Subcutaneous abdominal adipose tissue (tissue), 5 donors: ENCODE measurements around the gene PDE7B.

Source experiments
- H3K27ac ChIP-seq: one replicate; pipeline ENCODE4 v1.7.0; 2013; ENCODE audit warnings: low read depth, mild to moderate bottlenecking, inconsistent platforms, low read length, moderate library complexity
- H3K27me3 ChIP-seq, 5 donors: one replicate each; pipeline ENCODE4 v1.7.0; 2013; ENCODE audit warnings: low read length in 5 of 5, inconsistent platforms in 1 of 5; ENCODE audit not compliant: control insufficient read depth in 5 of 5, insufficient read depth in 4 of 5
- H3K36me3 ChIP-seq, 5 donors: one replicate each; pipeline ENCODE4 v1.7.0; 2013; ENCODE audit warnings: low read length in 5 of 5; ENCODE audit not compliant: control insufficient read depth in 5 of 5, insufficient read depth in 5 of 5
- H3K4me1 ChIP-seq, 5 donors: one replicate each; pipeline ENCODE4 v1.7.0; 2013; ENCODE audit warnings: low read length in 5 of 5, mild to moderate bottlenecking in 3 of 5, moderate library complexity in 1 of 5; ENCODE audit not compliant: control insufficient read depth in 5 of 5, insufficient read depth in 5 of 5
- H3K4me3 ChIP-seq, 5 donors: one replicate each; pipeline ENCODE4 v1.7.0; 2013; ENCODE audit warnings: low read length in 5 of 5, low read depth in 1 of 5
- H3K9ac ChIP-seq, 5 donors: one replicate each; pipeline ENCODE4 v1.7.0; 2013; ENCODE audit warnings: low read length in 5 of 5, mild to moderate bottlenecking in 4 of 5, moderate library complexity in 3 of 5
- H3K9me3 ChIP-seq, 5 donors: one replicate each; pipeline ENCODE4 v1.7.0; 2013; ENCODE audit warnings: low read length in 5 of 5; ENCODE audit not compliant: control insufficient read depth in 5 of 5
- donor health status: healthy.
- donor health status: healthy.
- donor health status: healthy.
- donor health status: healthy.
- donor health status: healthy.

Gene PDE7B

DNA sequence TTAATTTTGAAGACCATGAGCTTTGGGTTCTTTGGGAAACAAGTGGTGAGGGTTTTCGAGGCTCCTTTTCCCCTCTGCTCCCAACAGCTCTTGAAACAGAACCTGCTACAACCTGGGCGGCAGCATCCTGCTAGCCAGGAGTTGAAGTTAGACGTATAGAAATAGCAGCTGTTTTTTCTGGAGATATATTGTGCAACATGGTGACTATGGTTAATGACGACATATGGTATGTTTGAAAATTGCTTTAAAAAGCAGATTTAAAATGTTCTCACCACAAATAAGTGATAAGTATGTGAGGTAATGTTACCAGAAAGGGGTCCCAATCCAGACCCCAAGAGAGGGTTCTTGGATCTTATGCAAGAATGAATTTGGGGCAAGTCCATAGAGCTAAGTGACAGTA is 138.9 kb downstream of the PDE7B start:
- Histone ChIP-seq H3K4me1 (peaks cover 0 to 6% (median 0%) of the 10 kb centered on the region in 5 donors), H3K27me3 (no peaks in the 10 kb centered on the region), H3K9me3 (peaks cover 0 to 4% (median 0%) of the 10 kb centered on the region in 5 donors), H3K4me3 (no peak overlapping the region), H3K9ac (no peak overlapping the region), H3K36me3 (no peaks in the 10 kb centered on the region), H3K27ac (no peak overlapping the region)

- Histone ChIP-seq H3K36me3 (no peaks in the 10 kb centered on the region), H3K27me3 (no peaks in the 10 kb centered on the region), H3K9me3 (no peaks in the 10 kb centered on the region), H3K27ac (no peak overlapping the region), H3K4me1 (peaks cover 0 to 6% (median 0%) of the 10 kb centered on the region in 5 donors), H3K4me3 (no peak overlapping the region), H3K9ac (no peak overlapping the region)
Measured at GRCh38 chr6:135990855-135991464, 139.5 kb downstream of the PDE7B start.

- Histone ChIP-seq H3K9me3 (no peaks in the 10 kb centered on the region), H3K4me1 (peaks cover 0 to 6% (median 0%) of the 10 kb centered on the region in 5 donors), H3K9ac (no peak overlapping the region), H3K4me3 (no peak overlapping the region), H3K27me3 (no peaks in the 10 kb centered on the region), H3K27ac (no peak overlapping the region), H3K36me3 (no peaks in the 10 kb centered on the region)
Measured at GRCh38 chr6:135992739-135993138, 141.2 kb downstream of the PDE7B start.

DNA sequence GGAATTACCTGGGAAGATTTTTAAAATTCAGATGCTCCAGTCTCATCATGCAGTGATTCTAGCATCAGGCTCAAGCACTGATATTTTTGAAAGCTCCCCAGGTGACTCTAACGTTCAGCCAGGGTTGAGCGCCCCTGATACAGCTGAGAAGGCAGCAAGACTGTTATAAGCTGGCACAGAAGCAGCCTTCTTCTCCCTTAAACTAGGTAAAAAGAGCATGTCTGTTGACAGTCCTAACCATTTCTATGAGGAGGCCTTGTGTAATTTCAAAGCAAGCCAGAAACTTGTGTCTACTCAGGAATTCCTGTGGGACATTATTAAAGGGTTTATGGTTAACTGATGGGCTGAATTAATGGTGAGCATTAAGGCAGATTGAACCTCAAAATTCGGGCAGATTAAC is 141.9 kb downstream of the PDE7B start:
- Histone ChIP-seq H3K4me3 (no peak overlapping the region), H3K27ac (no peak overlapping the region), H3K36me3 (no peaks in the 10 kb centered on the region), H3K9me3 (no peaks in the 10 kb centered on the region), H3K9ac (no peak overlapping the region), H3K4me1 (peaks cover 0 to 6% (median 0%) of the 10 kb centered on the region in 5 donors), H3K27me3 (no peaks in the 10 kb centered on the region)

GRCh38 chr6:135994857-135995544 is 143.5 kb downstream of the PDE7B start:
- no peak overlapping the region for H3K27ac ChIP-seq
- peaks cover 0 to 3% (median 0%) of the 10 kb centered on the region in 5 donors for H3K9me3 ChIP-seq
- no peak overlapping the region for H3K9ac ChIP-seq
- peaks cover 0 to 6% (median 0%) of the 10 kb centered on the region in 5 donors for H3K4me1 ChIP-seq
- H3K4me3 ChIP-seq = no peak overlapping the region
- H3K36me3 ChIP-seq = no peaks in the 10 kb centered on the region
- H3K27me3 ChIP-seq = no peaks in the 10 kb centered on the region

DNA sequence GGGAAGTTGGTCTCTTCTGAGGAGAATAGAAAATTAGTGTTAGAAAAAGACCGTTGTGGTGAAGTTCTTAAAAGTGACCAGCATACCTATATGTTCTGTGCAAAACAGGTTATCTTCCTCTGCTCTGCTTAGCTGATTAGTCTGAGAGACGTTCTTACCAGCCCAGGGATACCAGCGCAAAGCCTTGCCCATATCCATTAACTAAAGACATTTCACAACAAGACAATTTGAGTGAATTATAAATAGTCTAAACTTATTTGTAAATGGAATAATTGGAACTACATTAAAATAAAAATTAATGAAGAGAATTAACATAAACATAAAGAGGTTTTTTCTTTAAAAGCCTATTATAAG is 144.0 kb downstream of the PDE7B start:
- H3K27ac ChIP-seq = no peak overlapping the region
- no peaks in the 10 kb centered on the region for H3K36me3 ChIP-seq

GRCh38 chr6:135996668-135997067 is 145.2 kb downstream of the PDE7B start:
- H3K9ac ChIP-seq = no peak overlapping the region
- H3K27ac ChIP-seq = no peak overlapping the region
- no peaks in the 10 kb centered on the region for H3K27me3 ChIP-seq
- peaks cover 0 to 6% (median 0%) of the 10 kb centered on the region in 5 donors for H3K4me1 ChIP-seq
- H3K9me3 ChIP-seq = peaks cover 0 to 3% (median 0%) of the 10 kb centered on the region in 5 donors
- no peak overlapping the region for H3K4me3 ChIP-seq
- no peaks in the 10 kb centered on the region for H3K36me3 ChIP-seq

More for the DNA sequence above, 144.0 kb downstream of the PDE7B start:
- Histone ChIP-seq H3K27me3 (no peaks in the 10 kb centered on the region), H3K4me3 (no peak overlapping the region), H3K9me3 (peaks cover 0 to 3% (median 0%) of the 10 kb centered on the region in 5 donors), H3K9ac (no peak overlapping the region), H3K4me1 (peaks cover 0 to 6% (median 0%) of the 10 kb centered on the region in 5 donors)

GRCh38 chr6:135999393-135999792 is 147.9 kb downstream of the PDE7B start:
- peaks cover 0 to 3% (median 0%) of the 10 kb centered on the region in 5 donors for H3K9me3 ChIP-seq
- no peak overlapping the region for H3K27ac ChIP-seq
- H3K4me3 ChIP-seq = no peak overlapping the region
- H3K4me1 ChIP-seq = no peaks in the 10 kb centered on the region
- no peaks in the 10 kb centered on the region for H3K27me3 ChIP-seq
- no peaks in the 10 kb centered on the region for H3K36me3 ChIP-seq
- no peak overlapping the region for H3K9ac ChIP-seq

- Histone ChIP-seq H3K9ac (no peak overlapping the region), H3K36me3 (no peaks in the 10 kb centered on the region), H3K27me3 (no peaks in the 10 kb centered on the region), H3K9me3 (peaks cover 0 to 11% (median 3%) of the 10 kb centered on the region in 5 donors), H3K27ac (no peak overlapping the region), H3K4me1 (peaks cover 0 to 4% (median 0%) of the 10 kb centered on the region in 5 donors), H3K4me3 (no peak overlapping the region)
Measured at GRCh38 chr6:136007345-136007744, 155.8 kb downstream of the PDE7B start.

DNA sequence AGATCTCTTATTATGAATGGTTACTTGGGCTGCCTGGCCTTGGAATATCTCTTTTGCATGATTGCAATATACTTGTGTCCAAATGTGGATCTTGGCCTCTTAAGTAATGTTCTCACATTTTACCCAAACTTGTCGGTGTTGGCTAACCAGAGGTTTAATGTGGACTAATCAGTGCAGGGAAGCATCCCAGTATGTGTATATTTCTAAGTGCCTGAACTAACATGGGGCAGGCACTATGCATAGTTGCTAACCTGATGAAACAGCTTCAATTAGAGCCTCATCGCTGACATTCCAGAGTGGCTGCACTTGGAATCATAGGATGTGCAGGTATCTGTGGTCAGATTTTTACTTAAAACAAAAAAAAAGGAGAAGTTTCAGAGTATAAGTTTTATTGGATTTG is 160.0 kb downstream of the PDE7B start:
- Histone ChIP-seq H3K4me1 (peaks cover 0 to 5% (median 0%) of the 10 kb centered on the region in 5 donors), H3K36me3 (no peaks in the 10 kb centered on the region), H3K4me3 (no peak overlapping the region), H3K9ac (no peak overlapping the region), H3K27me3 (no peaks in the 10 kb centered on the region), H3K9me3 (peaks cover 0 to 10% (median 3%) of the 10 kb centered on the region in 5 donors), H3K27ac (no peak overlapping the region)
